BE2C (cell line): Measurements from ENCODE around the gene EMP2.
"Not testable (repeated sequence)": the region's sequence is repeated elsewhere in the genome, so short reads cannot be mapped to it uniquely, and the experiment has no call there.

Experiments
- DNase-seq: peaks from one replicate; pipeline ENCODE4 v3.0.0-alpha.2; 2020
- H3K27me3 ChIP-seq: fragments of 250-450 bp; sonication (Bioruptor Pico); 2 replicates; pipeline ENCODE4 v1.5.1; 2020; ENCODE audit warnings: mild to moderate bottlenecking
- H3K36me3 ChIP-seq: fragments of 250-450 bp; sonication (Bioruptor Pico); 2 replicates; pipeline ENCODE4 v1.5.1; 2020; ENCODE audit warnings: mild to moderate bottlenecking
- H3K4me1 ChIP-seq: fragments of 250-450 bp; sonication (Bioruptor Pico); 2 replicates; pipeline ENCODE4 v1.5.1; 2020
- H3K4me3 ChIP-seq: 2 replicates; pipeline ENCODE4 v1.5.1; 2011; ENCODE audit warnings: low read depth, low read length
- H3K9me3 ChIP-seq: fragments of 250-450 bp; sonication (Bioruptor Pico); 2 replicates; pipeline ENCODE4 v1.5.1; 2020
- CTCF ChIP-seq: IDR thresholded peaks from 2 replicates; pipeline ENCODE4 v1.5.1; 2012; ENCODE audit warnings: mild to moderate bottlenecking, low read depth, low read length

Gene EMP2

GRCh38 chr16:10561001-10561400 is 19.4 kb downstream of the EMP2 start:
- Histone ChIP-seq H3K4me3 (no peak overlapping the region), H3K27me3 (no peaks in the 10 kb centered on the region), H3K4me1 (no peaks in the 10 kb centered on the region), H3K36me3 (no peaks in the 10 kb centered on the region), H3K9me3 (no peaks in the 10 kb centered on the region)
- no peak for TF ChIP-seq CTCF
- DNase-seq: no peak

DNA sequence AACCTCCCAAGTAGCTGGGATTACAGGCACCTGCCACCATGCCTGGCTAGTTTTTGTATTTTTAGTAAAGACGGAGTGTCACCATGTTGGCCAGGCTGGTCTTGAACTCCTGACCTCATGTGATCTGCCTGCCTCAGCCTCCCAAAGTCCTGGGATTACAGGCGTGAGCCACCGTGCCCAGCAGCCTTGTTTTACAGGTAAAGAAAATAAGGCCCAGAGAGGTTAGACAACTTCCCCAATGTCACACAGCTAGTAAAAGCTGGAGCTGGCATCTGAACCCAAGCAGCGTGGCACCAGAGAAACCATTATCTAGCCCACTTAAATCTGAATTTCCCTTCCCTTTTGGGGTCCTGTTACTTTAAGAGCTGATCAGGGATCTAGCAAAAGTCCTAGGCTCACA is 20.6 kb downstream of the EMP2 start:
- not testable (repeated sequence) for DNase-seq, H3K4me1 ChIP-seq, H3K27me3 ChIP-seq

DNA sequence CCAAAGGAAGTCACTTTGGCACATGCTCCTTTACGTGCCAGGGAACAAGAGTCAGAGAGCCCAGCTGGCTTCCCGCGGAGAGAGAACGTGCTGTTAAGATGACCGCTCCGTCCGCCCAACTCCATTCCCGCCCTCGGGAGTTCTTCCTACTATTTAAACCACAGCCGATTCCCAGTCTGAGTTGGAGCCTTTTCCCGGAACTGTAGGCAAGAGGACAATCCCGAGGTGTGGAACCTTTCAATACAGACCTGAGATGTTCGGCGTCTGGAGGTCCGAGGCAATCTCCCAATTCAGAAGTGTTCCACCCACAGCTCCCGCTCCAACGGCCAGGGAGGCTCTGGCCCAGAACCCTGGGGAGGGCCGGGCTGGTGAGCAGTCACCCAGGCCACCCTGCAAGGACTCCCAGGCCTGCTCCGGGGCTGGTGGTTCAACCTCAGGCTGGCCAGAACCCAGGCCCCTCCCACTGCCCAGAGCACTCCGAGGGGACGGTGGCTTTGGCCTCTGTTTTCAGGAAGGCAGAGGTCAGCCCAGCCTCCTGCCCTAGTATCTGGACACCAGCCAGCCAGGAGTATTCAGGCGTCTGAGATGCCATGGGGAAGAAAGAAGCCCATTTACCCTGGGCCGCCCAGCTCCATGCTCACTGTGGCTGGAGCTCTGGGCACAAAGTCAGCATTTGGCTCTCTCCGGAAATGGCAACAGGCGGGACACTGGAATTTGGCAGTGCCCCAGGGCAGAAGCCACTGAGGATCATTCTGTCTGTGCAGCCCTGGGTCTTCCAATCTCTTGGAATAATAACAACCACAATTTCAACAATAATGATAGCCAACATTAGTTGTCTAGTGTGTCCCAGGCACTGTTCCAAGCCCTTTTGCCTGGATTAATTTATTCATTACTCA is 21.4 kb downstream of the EMP2 start:
- DNase-seq: no peak
- no peak overlapping the region for H3K4me3 ChIP-seq

More for the DNA sequence above, 20.6 kb downstream of the EMP2 start:
- H3K9me3 ChIP-seq, H3K36me3 ChIP-seq, H3K4me3 ChIP-seq: not testable (repeated sequence)

DNA sequence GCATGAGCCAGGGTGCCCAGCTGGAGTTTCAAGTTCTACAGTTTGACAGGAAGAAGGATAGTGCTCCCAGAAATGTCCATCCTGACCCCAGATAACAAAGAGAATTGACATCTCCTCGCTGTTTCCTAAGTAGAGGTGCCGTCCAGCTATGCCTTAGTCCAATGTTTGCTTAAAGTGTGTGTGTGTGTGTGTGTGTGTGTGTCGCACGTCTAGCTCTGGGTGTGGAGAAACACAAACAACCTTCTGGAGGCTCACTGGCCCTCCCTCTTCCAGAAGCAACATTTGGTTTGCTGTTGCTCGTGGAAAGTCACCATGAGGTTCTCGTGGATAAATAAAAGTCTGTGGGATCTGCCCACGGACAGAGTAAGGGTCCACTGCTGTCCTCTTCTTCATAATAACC is 22.1 kb downstream of the EMP2 start:
- no peaks in the 10 kb centered on the region for H3K36me3 ChIP-seq
- no peaks in the 10 kb centered on the region for H3K9me3 ChIP-seq
- DNase-seq: no peak
- TF ChIP-seq CTCF: no peak
- H3K4me1 ChIP-seq: no peaks in the 10 kb centered on the region
- no peak overlapping the region for H3K4me3 ChIP-seq
- H3K27me3 ChIP-seq: no peaks in the 10 kb centered on the region

More for the DNA sequence above, 21.4 kb downstream of the EMP2 start:
- H3K9me3 ChIP-seq: no peaks in the 10 kb centered on the region
- no peaks in the 10 kb centered on the region for H3K4me1 ChIP-seq
- no peaks in the 10 kb centered on the region for H3K27me3 ChIP-seq
- no peak for TF ChIP-seq CTCF
- no peaks in the 10 kb centered on the region for H3K36me3 ChIP-seq

DNA sequence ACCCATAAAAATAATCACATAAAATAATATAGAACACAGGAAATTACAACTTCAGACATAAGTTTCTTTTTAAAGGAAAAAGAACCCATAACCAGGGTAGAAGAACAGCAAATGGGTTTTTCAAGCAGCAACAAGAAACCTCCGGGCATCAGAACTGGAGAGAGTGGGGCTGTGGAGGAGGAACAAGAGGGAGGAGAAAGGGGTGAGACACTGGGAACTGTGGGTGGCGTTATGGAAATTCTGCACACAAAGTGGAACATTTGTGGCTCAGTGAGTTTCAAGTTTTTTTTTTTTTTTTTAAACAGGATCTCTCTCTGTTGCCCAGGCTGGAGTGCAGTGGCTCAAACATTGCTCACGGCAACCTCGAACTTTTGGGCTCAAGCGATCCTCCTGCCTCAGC is 22.6 kb downstream of the EMP2 start:
- DNase-seq: no peak
- H3K27me3 ChIP-seq: no peaks in the 10 kb centered on the region
- no peaks in the 10 kb centered on the region for H3K4me1 ChIP-seq
- TF ChIP-seq CTCF: no peak
- H3K36me3 ChIP-seq: no peaks in the 10 kb centered on the region
- no peak overlapping the region for H3K4me3 ChIP-seq
- no peaks in the 10 kb centered on the region for H3K9me3 ChIP-seq

DNA sequence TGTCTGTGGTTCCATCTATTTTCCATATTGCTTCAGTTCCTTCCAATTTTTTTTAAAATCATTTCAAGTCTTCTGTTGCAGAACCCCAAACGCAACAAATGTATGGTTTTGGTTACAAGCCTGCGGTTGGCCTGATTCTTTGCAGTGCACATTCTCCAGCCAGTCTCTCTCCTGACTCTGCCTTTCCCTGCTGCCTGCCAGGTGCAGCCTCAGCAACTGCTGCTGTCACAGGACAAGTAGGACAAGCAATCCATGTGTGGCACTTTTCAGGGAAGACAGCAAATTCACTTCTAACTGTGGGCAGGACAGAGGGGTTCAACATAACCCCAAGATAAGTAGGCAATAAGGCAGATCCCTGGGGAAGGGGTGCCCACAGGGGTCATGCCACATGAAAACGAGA is 24.2 kb downstream of the EMP2 start:
- Histone ChIP-seq H3K27me3 (no peaks in the 10 kb centered on the region), H3K36me3 (no peaks in the 10 kb centered on the region), H3K9me3 (no peaks in the 10 kb centered on the region), H3K4me1 (no peaks in the 10 kb centered on the region), H3K4me3 (no peak overlapping the region)
- no peak for DNase-seq
- no peak for TF ChIP-seq CTCF
